Stimulated activated CD4-positive, alpha-beta T cell treated with anti-CD3 and anti-CD28 coated beads, Interleukin-1b, Interleukin-23, amount 100 ng/mL, for 24 hours (primary cell): ENCODE data around the gene SLC49A4.

Experiments
- DNase-seq, 4 experiments: peaks; one replicate each; pipeline ENCODE4 v3.0.0-alpha.2; 2020; ENCODE audit warnings: low read depth in 4 of 4, low spot score in 1 of 4

SLC49A4 gene

GRCh38 chr3:122784436-122784835, 10.4 kb upstream of the SLC49A4 start:
- no peak for DNase-seq

DNA sequence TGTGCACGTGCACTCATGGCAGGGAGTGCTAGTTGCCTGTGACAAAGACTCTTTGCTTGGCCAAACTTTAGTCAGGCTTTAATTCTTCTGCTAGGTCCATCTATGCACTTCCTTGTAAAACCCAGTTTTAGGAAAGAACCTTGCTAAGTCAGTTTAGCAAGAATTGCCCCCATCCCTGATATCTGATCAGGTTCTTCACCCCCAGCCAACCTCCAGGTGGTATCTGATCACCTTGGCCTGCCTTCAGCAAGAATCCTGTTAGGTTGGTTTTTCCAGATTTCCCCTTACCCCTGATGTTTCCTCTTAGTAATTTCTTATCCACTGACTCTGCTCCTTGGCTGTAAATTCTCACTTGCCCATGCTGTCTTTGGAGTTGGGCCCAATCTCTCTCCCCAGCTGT, 9.6 kb upstream of the SLC49A4 start:
- no peak for DNase-seq

- no peak for DNase-seq
These were observed 8.8 kb upstream of the SLC49A4 start for GRCh38 chr3:122786066-122786465.

DNA sequence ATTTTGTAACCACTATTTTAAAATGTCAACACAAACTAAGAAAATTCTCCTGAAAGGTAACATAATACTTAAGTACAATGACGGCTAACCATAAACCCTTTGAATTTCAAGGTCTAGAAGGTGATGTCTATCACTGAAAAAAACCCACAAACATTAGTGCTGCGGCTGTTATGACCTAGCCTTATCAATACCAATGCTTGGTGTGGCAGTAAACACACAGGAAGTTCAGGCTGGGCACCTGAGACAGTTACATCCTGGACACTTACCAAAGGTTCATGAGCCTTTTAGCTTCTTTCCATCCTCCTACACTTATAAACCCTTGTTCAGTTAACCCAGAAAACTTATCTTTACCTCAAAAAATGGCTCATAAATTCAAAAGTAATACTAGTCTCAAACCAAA, 7.0 kb upstream of the SLC49A4 start:
- DNase-seq: no peak

DNA sequence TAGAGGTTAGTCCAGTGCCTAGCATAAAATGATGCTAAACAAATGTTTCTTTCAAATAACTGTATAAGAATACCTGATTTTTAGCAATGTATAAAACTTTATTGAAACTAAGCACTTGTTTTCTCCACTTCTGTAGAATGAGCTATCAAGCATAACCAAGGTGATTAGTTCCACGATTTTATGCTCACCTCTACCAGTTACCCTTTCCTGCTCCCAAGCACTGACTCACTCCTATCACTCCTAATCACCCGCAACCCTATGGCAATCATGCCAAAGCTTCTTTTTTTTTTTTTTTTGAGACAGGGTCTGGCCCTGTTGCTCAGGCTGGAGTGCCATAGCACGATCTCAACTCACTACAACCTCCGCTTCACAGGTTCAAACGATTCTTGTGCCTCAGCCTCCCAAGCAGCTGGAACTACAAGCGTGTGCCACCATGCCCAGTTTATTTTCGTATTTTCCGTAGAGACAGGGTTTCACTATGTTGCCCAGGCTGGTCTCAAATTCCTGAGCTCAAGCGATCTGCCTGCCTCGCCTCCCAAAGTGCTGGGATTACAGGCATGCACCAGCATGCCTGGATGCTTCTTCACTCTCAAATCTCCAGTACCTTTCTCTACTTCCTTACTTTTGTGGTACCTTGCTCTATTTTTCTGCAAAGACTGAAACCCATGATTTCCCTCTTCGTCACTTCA, 5.1 kb upstream of the SLC49A4 start:
- DNase-seq: no peak

GRCh38 chr3:122793568-122794416, 1.1 kb upstream of the SLC49A4 start, which contains the start of gene HSPBAP1:
TSS of gene HSPBAP1 (minus strand) at chr3:122793831. CDS start at chr3:122793680, 151 bp downstream.
- DNase-seq: peak; percentile 72 to 84 (median 80)

GRCh38 chr3:122794483-122794778, 438 bp upstream of the SLC49A4 start:
- DNase-seq: no peak

DNA sequence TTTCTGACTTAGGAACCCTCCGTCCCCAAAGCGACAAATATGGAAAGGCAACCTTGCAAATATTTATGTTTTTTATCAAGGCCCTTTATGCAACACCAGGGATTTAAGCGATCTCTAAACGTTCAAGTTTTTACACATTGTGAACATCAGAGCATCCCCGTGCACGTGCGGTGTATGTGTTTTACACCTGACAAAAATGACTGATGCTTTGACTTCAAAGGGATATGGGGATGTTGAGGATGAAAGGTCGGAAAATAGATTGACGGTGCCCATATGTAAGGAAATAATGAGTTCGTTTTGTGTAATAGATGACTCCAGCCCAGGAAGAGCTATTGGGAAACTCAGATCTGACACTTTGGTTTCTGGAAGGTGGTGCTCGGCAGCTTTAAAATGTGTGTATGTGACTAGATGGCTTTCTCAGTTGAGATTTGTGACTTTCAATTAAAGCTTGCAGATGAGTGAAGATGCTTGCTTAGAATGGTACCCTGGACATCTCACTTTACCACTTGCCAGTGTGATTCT, 866 bp downstream of the SLC49A4 start:
- no peak for DNase-seq

DNA sequence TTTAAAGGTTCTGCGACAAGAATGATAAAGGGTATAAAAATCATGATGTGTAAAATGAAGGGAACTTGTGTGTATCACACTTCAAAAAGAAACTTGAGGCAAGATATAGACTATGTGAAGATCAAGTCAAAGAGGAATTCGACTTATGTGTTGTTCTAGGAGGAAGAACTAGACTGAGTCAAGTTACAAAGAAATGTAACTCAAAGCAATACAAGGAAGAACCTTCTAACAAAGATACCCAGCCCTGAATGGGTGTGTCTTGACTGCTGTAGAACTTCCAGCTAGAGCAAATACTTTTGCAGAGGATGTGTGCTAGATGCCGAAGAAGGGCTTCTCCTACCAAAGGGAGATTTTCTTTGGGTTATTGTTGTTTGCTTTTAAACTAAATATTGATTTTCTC, 2.4 kb downstream of the SLC49A4 start:
- no peak for DNase-seq

- DNase-seq: no peak
These were observed 4.5 kb downstream of the SLC49A4 start for GRCh38 chr3:122799322-122799721.

GRCh38 chr3:122800031-122800430, 5.2 kb downstream of the SLC49A4 start:
- no peak for DNase-seq

DNA sequence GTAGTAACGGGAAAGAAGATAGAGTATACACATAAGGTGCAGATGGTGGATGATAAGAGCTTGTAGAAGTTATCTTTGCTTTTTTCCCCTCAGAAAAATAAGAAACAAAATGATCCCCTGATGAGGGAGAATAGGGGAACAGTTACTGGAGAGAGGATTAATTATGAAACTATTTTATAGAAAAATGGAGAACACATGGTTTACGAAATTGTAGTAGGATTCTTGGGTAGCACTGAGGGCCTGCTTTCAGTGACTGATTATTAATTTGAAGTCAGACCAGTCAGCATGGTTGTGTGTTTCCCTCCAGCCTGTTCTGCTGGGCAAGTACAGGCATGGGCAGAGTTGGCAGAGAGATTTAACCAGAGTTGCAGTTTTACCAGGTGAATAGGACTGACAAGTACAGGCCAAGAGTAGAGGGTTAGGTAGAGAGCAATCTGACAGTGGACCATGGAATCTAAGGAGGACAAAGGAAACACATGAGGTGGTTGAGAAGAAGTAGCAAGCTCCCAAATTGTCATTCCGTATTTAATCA, 5.9 kb downstream of the SLC49A4 start:
- no peak for DNase-seq

- no peak for DNase-seq
These were observed 7.5 kb downstream of the SLC49A4 start for GRCh38 chr3:122802323-122802722.

- DNase-seq: no peak
These were observed 9.1 kb downstream of the SLC49A4 start for GRCh38 chr3:122803977-122804376.

- no peak for DNase-seq
These were observed 15.9 kb downstream of the SLC49A4 start for GRCh38 chr3:122810734-122811133.

DNA sequence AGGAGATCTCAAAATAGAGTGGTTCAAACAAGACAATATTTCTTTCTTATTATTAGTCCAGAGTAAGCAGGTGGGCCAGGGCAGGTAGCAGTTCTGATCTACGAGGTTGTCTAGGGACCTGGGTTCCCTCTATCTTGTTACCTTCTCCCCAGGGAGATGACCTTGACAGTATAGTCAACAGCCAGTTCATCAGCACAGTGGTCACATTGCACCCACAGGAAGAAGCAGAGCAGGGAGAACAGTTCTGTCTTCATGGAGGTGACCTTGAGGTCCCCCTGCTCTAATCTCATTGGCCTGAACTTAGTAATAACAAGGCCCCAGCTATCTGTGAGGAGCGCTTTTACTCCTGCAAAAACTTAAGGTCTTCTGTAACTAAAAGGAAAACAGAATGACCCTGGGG, 21.7 kb downstream of the SLC49A4 start:
- no peak for DNase-seq

DNA sequence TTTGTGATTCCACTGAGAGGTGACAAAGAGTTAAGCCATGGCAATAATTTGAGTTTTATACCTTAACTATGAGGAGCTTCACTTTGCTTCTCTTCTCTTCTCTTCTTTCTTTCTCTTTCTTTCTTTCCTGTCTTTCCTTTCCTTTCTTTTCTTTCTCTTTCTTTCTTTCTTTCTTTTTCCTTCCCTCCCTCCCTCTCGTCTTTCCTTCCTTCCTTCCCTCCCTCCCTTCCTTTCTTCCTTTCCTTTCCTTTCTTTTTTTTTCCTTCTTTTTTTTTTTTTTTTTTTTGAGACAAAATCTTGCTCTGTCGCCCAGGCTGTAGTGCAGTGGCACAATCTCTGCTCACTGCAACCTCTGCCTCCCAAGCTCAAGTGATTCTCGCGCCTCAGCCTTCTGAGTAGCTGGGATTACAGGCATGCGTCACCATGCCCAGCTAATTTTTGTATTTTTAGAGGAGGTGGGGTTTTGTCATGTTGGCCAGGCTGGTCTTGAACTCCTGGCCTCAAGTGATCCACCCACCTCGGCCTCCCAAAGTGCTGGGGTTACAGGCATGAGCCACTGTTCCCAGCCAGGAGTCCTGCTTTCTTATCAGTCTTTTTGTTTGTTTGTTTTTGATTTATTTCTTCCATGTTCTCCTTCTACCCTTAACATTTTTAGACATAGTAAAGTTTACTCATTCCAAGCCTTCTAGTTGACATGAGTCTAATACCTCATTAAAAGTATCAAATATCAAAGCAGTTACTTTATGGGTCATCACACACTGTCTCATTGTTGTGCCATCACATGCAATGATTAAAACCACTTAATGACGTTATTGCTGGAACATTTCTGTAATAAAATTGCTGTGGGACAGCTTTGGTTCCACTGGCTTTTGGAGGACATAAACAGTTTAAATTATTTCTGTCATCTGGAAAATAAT, 29.9 kb downstream of the SLC49A4 start:
- DNase-seq: no peak

DNA sequence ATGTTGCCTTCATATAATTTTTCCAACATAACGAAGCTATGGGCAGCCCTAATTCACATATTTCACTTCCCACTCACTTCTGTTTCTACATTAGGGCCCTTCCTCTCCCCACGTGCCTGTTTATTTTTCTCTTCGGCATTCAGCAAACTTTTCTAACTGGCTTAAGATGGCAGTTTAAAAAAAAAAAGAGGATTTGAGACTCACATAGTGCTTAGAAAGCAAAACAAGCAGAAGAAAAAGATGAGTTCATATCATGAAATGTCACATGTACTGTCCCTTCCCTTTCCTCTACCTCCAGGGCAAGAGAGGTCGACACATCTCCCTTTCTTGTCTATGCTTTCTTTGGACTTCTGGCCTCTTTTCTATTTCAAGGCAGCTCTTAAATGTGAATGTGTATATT, 30.6 kb downstream of the SLC49A4 start:
- DNase-seq: no peak

DNA sequence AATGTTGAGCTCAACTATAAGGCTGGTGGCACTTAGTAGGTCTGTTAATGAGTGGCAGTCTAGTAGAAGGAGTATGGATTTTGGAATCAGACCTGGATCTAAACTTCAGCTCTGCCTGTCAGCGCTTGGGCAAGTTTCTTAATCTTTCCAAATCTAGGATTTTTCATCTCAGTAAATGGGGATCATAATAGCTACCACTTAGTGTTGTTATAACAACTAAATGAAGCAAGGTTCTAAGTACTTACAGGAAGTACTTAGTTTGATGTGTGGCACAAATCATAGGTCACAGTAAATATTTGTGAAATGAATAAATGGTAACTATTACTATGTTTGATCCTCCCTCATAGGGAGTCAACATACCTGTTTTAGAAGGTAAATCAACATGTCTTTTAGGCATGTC, 31.4 kb downstream of the SLC49A4 start:
- no peak for DNase-seq

DNA sequence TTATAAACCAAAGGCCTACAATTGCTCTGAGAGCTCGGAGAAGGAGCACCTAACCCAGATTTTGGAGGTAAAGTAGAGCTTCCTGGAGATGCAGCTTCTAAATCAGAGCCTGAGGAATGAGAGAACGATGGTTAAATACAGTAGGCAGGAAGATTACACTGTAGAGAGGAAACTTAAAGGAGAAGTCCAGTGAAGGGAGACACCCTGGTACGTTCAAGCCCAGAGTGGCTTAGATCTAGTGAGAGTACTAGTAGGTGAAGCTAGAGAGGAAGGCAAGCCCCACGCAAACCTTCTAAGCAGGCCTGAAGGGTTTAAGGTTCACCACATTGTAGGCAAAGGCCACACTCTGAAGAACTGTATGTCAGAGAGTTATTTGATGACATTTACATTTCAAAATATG, 33.4 kb downstream of the SLC49A4 start:
- no peak for DNase-seq

- no peak for DNase-seq
These were observed 40.7 kb downstream of the SLC49A4 start for GRCh38 chr3:122835590-122835989.
